ENCODE results near the gene IGFBP4.

GRCh38 chr17:40430272-40431230, 12.7 kb upstream of the IGFBP4 start:
- TF ChIP-seq CTCF (IDR thresholded peaks at IDR 0.05), result no peak
- TF ChIP-seq ZFX (IDR thresholded peaks at IDR 0.05; ENCODE audit: borderline replicate concordance), result no peak
